ENCODE data around the gene AFAP1.
"Not testable (repeated sequence)": the region's sequence is repeated elsewhere in the genome, so short reads cannot be mapped to it uniquely, and the experiment has no call there.

Gene AFAP1

GRCh38 chr4:7945709-7946380 is 6.2 kb upstream of the AFAP1 start:
- no peak for DNase-seq

- no peak for DNase-seq
These were observed 5.0 kb upstream of the AFAP1 start for GRCh38 chr4:7944599-7945220.

GRCh38 chr4:7943688-7944087 is 4.0 kb upstream of the AFAP1 start:
- DNase-seq = not testable (repeated sequence)

GRCh38 chr4:7943211-7943610 is 3.5 kb upstream of the AFAP1 start:
- DNase-seq = no peak

- no peak for DNase-seq
These were observed 2.4 kb upstream of the AFAP1 start for GRCh38 chr4:7941965-7942496.

GRCh38 chr4:7941111-7941964 is 1.7 kb upstream of the AFAP1 start:
- no peak for DNase-seq

- peak; percentile 9 for DNase-seq
These were observed 868 bp downstream of the AFAP1 start for GRCh38 chr4:7938609-7939376.

GRCh38 chr4:7938266-7938608 is 1.4 kb downstream of the AFAP1 start:
- no peak for DNase-seq

GRCh38 chr4:7937006-7937405 is 2.7 kb downstream of the AFAP1 start:
- no peak for DNase-seq

- DNase-seq = no peak
These were observed 5.8 kb downstream of the AFAP1 start for GRCh38 chr4:7933651-7934510.

GRCh38 chr4:7932287-7932686 is 7.4 kb downstream of the AFAP1 start:
- DNase-seq = no peak

GRCh38 chr4:7929118-7929951 is 10.3 kb downstream of the AFAP1 start:
- DNase-seq = no peak

GRCh38 chr4:7928711-7929110 is 10.9 kb downstream of the AFAP1 start:
- no peak for DNase-seq

GRCh38 chr4:7926822-7927221 is 12.8 kb downstream of the AFAP1 start:
- DNase-seq = no peak

GRCh38 chr4:7924570-7924969 is 15.1 kb downstream of the AFAP1 start:
- DNase-seq = no peak

GRCh38 chr4:7924163-7924562 is 15.5 kb downstream of the AFAP1 start:
- DNase-seq = no peak

GRCh38 chr4:7922466-7922865 is 17.2 kb downstream of the AFAP1 start:
- no peak for DNase-seq

GRCh38 chr4:7918981-7919380 is 20.7 kb downstream of the AFAP1 start:
- DNase-seq = no peak

GRCh38 chr4:7918187-7918586 is 21.5 kb downstream of the AFAP1 start:
- DNase-seq = not testable (repeated sequence)

GRCh38 chr4:7917669-7918068 is 22.0 kb downstream of the AFAP1 start:
- no peak for DNase-seq

- DNase-seq = no peak
These were observed 23.8 kb downstream of the AFAP1 start for GRCh38 chr4:7915875-7916242.

Data from activated gamma-delta T cell treated with Interleukin-2 at 50 U/mL for 16 hours (primary cell).